ENCODE data around the gene ZNF556. TPM values are rescaled to one million over a fixed set of nuclear protein-coding genes. Genes with fewer than 3 reads are reported as not detected.

The ZNF556 gene
- total and polyA plus RNA-seq, 2 experiments from 2014 or later: not detected

DNA sequence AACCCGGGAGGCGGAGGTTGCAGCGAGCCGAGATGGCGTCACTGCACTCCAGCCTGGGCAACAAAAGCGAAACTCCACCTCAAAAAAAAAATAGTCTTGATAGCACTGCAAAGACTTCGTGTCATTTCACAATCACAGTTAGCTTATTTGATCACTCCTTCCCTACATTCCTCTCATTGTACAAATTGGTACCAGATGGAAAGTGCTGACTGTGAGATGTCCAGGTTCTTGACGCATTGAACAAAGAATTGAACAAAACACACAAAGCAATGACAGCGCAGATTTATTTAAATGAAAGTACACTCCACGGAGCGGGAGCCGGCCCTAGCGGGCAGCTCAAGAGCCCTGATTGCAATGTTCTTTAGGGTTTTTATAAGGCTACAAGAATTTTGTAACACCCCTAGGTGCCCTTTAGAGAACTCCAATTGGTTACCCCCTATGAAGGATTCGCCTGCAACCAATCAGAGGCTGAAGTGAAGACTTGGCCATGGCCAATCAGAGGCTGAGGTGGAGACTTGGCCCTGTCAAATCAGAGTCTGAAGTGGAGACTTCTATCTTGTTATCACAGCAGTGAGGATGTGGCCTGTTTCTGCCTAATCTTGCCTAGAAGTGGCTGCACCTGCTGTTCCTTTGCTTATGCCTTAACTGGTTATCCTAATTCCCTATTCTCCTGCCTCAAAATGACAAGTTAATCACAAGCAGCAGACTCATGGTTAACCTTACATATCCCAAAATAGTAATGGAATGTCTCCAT lies 16.7 kb downstream of the ZNF556 start (continued):
- TF ChIP-seq, protein P1, sequence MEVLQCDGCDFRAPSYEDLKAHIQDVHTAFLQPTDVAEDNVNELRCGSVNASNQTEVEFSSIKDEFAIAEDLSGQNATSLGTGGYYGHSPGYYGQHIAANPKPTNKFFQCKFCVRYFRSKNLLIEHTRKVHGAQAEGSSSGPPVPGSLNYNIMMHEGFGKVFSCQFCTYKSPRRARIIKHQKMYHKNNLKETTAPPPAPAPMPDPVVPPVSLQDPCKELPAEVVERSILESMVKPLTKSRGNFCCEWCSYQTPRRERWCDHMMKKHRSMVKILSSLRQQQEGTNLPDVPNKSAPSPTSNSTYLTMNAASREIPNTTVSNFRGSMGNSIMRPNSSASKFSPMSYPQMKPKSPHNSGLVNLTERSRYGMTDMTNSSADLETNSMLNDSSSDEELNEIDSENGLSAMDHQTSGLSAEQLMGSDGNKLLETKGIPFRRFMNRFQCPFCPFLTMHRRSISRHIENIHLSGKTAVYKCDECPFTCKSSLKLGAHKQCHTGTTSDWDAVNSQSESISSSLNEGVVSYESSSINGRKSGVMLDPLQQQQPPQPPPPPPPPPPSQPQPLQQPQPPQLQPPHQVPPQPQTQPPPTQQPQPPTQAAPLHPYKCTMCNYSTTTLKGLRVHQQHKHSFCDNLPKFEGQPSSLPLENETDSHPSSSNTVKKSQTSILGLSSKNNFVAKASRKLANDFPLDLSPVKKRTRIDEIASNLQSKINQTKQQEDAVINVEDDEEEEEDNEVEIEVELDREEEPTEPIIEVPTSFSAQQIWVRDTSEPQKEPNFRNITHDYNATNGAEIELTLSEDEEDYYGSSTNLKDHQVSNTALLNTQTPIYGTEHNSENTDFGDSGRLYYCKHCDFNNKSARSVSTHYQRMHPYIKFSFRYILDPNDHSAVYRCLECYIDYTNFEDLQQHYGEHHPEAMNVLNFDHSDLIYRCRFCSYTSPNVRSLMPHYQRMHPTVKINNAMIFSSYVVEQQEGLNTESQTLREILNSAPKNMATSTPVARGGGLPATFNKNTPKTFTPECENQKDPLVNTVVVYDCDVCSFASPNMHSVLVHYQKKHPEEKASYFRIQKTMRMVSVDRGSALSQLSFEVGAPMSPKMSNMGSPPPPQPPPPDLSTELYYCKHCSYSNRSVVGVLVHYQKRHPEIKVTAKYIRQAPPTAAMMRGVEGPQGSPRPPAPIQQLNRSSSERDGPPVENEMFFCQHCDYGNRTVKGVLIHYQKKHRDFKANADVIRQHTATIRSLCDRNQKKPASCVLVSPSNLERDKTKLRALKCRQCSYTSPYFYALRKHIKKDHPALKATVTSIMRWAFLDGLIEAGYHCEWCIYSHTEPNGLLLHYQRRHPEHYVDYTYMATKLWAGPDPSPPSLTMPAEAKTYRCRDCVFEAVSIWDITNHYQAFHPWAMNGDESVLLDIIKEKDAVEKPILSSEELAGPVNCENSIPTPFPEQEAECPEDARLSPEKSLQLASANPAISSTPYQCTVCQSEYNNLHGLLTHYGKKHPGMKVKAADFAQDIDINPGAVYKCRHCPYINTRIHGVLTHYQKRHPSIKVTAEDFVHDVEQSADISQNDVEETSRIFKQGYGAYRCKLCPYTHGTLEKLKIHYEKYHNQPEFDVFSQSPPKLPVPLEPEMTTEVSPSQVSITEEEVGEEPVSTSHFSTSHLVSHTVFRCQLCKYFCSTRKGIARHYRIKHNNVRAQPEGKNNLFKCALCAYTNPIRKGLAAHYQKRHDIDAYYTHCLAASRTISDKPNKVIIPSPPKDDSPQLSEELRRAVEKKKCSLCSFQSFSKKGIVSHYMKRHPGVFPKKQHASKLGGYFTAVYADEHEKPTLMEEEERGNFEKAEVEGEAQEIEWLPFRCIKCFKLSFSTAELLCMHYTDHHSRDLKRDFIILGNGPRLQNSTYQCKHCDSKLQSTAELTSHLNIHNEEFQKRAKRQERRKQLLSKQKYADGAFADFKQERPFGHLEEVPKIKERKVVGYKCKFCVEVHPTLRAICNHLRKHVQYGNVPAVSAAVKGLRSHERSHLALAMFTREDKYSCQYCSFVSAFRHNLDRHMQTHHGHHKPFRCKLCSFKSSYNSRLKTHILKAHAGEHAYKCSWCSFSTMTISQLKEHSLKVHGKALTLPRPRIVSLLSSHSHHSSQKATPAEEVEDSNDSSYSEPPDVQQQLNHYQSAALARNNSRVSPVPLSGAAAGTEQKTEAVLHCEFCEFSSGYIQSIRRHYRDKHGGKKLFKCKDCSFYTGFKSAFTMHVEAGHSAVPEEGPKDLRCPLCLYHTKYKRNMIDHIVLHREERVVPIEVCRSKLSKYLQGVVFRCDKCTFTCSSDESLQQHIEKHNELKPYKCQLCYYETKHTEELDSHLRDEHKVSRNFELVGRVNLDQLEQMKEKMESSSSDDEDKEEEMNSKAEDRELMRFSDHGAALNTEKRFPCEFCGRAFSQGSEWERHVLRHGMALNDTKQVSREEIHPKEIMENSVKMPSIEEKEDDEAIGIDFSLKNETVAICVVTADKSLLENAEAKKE (CRISPR knock-in tag; IDR thresholded peaks at IDR 0.05): no peak
- TF ChIP-seq EZH2 (IDR thresholded peaks at IDR 0.05; ENCODE audit: low read depth, unreplicated experiment) (no peak), STAT1 (IDR thresholded peaks at IDR 0.05; ENCODE audit: unreplicated experiment) (no peak), EZH2phosphoT487 (IDR thresholded peaks at IDR 0.05; ENCODE audit: unreplicated experiment) (no peak), ZNF114 (CRISPR knock-in tag; IDR thresholded peaks at IDR 0.05) (no peak), NANOG (IDR thresholded peaks at IDR 0.05; ENCODE audit: borderline replicate concordance) (no peak)

DNA sequence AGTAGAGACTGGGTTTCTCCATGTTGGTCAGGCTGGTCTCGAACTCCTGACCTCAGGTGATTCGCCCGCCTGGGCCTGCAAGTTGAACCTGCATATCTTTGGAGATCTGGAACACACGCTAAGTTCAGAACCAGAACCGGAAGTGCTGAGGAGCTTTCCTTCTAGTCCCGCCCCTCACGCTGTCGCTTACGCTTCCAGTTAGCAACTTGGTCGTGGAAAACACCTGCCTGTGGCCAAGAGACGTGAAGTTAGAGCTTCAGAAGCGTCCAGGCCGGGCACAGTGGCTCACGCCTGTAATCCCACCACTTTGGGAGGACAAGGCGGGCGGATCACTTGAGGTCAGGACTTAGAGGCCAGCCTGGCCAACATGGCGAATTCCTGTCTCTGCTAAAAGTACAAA lies 18.6 kb downstream of the ZNF556 start:
- no peak overlapping the region for H2AFZ ChIP-seq
- H4K20me1 ChIP-seq (replicated peaks; ENCODE audit: insufficient read depth): no peaks in the 10 kb centered on the region
- H3K27me3 ChIP-seq (ENCODE audit: insufficient read depth): no peaks in the 10 kb centered on the region
- TF ChIP-seq, protein P2, sequence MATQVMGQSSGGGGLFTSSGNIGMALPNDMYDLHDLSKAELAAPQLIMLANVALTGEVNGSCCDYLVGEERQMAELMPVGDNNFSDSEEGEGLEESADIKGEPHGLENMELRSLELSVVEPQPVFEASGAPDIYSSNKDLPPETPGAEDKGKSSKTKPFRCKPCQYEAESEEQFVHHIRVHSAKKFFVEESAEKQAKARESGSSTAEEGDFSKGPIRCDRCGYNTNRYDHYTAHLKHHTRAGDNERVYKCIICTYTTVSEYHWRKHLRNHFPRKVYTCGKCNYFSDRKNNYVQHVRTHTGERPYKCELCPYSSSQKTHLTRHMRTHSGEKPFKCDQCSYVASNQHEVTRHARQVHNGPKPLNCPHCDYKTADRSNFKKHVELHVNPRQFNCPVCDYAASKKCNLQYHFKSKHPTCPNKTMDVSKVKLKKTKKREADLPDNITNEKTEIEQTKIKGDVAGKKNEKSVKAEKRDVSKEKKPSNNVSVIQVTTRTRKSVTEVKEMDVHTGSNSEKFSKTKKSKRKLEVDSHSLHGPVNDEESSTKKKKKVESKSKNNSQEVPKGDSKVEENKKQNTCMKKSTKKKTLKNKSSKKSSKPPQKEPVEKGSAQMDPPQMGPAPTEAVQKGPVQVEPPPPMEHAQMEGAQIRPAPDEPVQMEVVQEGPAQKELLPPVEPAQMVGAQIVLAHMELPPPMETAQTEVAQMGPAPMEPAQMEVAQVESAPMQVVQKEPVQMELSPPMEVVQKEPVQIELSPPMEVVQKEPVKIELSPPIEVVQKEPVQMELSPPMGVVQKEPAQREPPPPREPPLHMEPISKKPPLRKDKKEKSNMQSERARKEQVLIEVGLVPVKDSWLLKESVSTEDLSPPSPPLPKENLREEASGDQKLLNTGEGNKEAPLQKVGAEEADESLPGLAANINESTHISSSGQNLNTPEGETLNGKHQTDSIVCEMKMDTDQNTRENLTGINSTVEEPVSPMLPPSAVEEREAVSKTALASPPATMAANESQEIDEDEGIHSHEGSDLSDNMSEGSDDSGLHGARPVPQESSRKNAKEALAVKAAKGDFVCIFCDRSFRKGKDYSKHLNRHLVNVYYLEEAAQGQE (IDR thresholded peaks at IDR 0.05; ENCODE audit: unreplicated experiment): no peak
- TF ChIP-seq EZH2 (IDR thresholded peaks at IDR 0.05; ENCODE audit: low read depth, unreplicated experiment): no peak
- no peak for TF ChIP-seq NANOG (IDR thresholded peaks at IDR 0.05; ENCODE audit: borderline replicate concordance)
- no peak overlapping the region for H3K4me3 Mint-ChIP-seq
- H3K27ac ChIP-seq (ENCODE audit: low read depth): no peak overlapping the region
- ATAC-seq (no peak), DNase-seq (ENCODE audit: low spot score) (no peak)
- peaks cover 6% of the 10 kb centered on the region for H3K27me3 Mint-ChIP-seq (ENCODE audit: insufficient read depth, low read depth, poor library complexity)
- H3K27ac Mint-ChIP-seq: no peak overlapping the region
- no peaks in the 10 kb centered on the region for H3F3A ChIP-seq (replicated peaks; ENCODE audit: low read depth)
- no peaks in the 10 kb centered on the region for H3K36me3 ChIP-seq (ENCODE audit: insufficient read depth)
- peaks cover 5% of the 10 kb centered on the region for H3K36me3 Mint-ChIP-seq (ENCODE audit: low read depth)
- H3K4me1 ChIP-seq (ENCODE audit: insufficient read depth): no peaks in the 10 kb centered on the region; the same call in 1 of the 2 replicates
- H3K4me2 ChIP-seq: no peak overlapping the region
- H3K9me2 ChIP-seq (ENCODE audit: insufficient read depth): 0 out of 2 replicates have a peak, but pooled peaks cover 2% of the 10 kb centered on the region
- H3K4me1 Mint-ChIP-seq: peaks cover 2% of the 10 kb centered on the region
- no peaks in the 10 kb centered on the region for H3K79me2 ChIP-seq (replicated peaks; ENCODE audit: insufficient read depth)
- H3K9me3 Mint-ChIP-seq: peaks cover 71% of the 10 kb centered on the region
- H3K4me3 ChIP-seq: no peak overlapping the region

Data from GM23338 (cell line).